Lower leg skin (tissue), 4 donors: ENCODE results near the gene NEK4. TPM values are rescaled to one million over a fixed set of nuclear protein-coding genes. Genes with fewer than 3 reads are reported as not detected.
"Not testable (repeated sequence)": the region's sequence is repeated elsewhere in the genome, so short reads cannot be mapped to it uniquely, and the experiment has no call there.

Source experiments
- DNase-seq, 2 donors: peaks; one replicate each; pipeline ENCODE4 v3.0.0-alpha.2; 2019; ENCODE audit warnings: low spot score in 2 of 2
- H3K4me3 ChIP-seq: fragments of 200-600 bp; sonication (generic); 2 replicates; pipeline ENCODE4 v1.5.1; 2017; ENCODE audit warnings: mild to moderate bottlenecking, low read depth; ENCODE audit not compliant: poor library complexity, severe bottlenecking
- POLR2A ChIP-seq, 2 donors: fragments of 450-650 bp; IDR thresholded peaks; one replicate each; pipeline ENCODE4 v1.6.1; 2016 to 2017; ENCODE audit warnings: antibody characterized with exemption in 2 of 2, mild to moderate bottlenecking in 1 of 2, moderate library complexity in 1 of 2
- WGBS, 2 donors: methylation state at CpG; one replicate each; pipeline ENCODE4 v1.1.5; 2018; 5-methylcytosine and 5-hydroxymethylcytosine counted together
- intact Hi-C: fragments of 100-400 bp; cut with DNase I; formaldehyde crosslinking; loops from one replicate; pipeline ENCODE4 v1.15.0; 2023; ENCODE audit warnings: low total_unique reads
- total RNA-seq, 4 donors: library from RNA; depleted of rRNA; stranded (reverse); fragments of >200 nt; gene quantifications; one replicate each; pipeline ENCODE4 v1.1.0, GENCODE V29; 2016
- TF ChIP-seq, protein P1 (sequence below), 3 donors: fragments of 450-650 bp; IDR thresholded peaks; one replicate each; pipeline ENCODE4 v1.5.1; 2016; ENCODE audit warnings: antibody characterized with exemption in 3 of 3, mild to moderate bottlenecking in 3 of 3, moderate library complexity in 2 of 3

The NEK4 gene
- total RNA-seq, 4 donors from 2014 or later: 9.2 to 15.9 (median 12.7) TPM

DNA sequence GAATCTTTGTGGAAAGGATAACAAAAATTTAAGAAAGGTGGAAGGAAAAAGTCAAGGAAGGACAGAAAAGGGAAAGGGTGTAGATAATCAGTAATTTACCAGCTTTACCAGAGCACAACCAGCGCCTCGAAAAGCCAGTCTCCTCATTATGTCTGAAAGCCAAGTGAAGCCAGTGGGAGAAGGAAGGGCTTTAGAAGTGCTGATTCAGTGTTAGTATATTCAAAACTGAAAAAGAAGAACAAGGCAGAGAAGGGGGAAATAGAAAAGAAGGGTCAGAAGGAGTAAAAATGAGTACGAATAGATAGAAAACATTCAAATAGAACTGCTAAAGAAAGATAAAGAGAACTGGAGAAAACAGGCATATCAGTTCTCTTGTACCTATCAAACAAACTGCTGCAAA lies 89.1 kb downstream of the NEK4 start:
- no peak for DNase-seq
- intact Hi-C loops: loop anchor here (10.0 kb wide), 1 partner anchor 227 kb away; the partner anchor contains the start of genes NISCH and TNNC1
- TF ChIP-seq, protein P1, sequence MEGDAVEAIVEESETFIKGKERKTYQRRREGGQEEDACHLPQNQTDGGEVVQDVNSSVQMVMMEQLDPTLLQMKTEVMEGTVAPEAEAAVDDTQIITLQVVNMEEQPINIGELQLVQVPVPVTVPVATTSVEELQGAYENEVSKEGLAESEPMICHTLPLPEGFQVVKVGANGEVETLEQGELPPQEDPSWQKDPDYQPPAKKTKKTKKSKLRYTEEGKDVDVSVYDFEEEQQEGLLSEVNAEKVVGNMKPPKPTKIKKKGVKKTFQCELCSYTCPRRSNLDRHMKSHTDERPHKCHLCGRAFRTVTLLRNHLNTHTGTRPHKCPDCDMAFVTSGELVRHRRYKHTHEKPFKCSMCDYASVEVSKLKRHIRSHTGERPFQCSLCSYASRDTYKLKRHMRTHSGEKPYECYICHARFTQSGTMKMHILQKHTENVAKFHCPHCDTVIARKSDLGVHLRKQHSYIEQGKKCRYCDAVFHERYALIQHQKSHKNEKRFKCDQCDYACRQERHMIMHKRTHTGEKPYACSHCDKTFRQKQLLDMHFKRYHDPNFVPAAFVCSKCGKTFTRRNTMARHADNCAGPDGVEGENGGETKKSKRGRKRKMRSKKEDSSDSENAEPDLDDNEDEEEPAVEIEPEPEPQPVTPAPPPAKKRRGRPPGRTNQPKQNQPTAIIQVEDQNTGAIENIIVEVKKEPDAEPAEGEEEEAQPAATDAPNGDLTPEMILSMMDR (IDR thresholded peaks at IDR 0.05): no peak
- no peak for TF ChIP-seq POLR2A (IDR thresholded peaks at IDR 0.05)
- no peak overlapping the region for H3K4me3 ChIP-seq
- WGBS, 2 donors: 76 to 78% methylated on average over 3 of the region's 3 CpGs

DNA sequence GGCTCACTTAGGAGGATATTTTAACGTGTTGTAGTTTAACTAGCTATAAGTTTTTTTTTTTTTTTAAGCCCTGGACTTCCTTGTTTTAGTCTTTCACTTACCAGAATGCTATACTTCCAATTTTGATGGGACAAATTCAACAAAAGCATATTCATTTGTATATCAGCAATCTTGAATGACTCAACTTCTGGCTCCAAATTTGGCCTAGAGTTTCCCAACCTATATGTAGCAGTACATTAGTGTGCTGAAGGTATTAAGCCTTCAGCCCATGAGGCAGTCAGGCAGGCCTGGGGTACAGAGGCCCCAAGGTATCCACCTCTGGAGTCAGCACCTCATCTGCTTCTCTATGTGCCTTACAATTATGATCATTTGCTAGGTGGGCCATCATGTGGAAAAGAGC lies 90.9 kb downstream of the NEK4 start:
- intact Hi-C loops: loop anchor here (10.0 kb wide), 1 partner anchor 225 kb away; the partner anchor contains the start of genes NISCH and TNNC1

DNA sequence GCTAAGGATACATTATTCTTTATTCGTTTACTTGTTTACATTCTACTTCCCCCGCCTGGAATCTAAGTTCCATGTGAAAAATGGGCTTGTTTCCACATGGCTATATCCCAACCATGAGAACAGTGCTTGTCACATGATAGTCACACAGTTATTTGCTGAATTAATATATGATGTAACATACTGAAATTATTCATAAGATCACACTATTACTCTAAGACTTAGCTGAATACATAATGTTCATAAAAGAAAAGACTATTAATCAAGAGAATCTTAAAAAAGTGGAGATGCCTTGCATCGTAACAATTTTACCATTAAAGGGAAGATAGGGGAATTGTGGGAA lies 91.6 kb downstream of the NEK4 start:
- TF ChIP-seq POLR2A (IDR thresholded peaks at IDR 0.05): no peak
- TF ChIP-seq, protein P1 (IDR thresholded peaks at IDR 0.05): no peak
- no peak for DNase-seq
- H3K4me3 ChIP-seq: no peak overlapping the region
- WGBS, 2 donors: 64 to 73% methylated on average over 3 of the region's 3 CpGs
- intact Hi-C loops: no loop called here

More for the DNA sequence above, 90.9 kb downstream of the NEK4 start:
- DNase-seq: no peak
- TF ChIP-seq POLR2A (IDR thresholded peaks at IDR 0.05): no peak
- TF ChIP-seq, protein P1 (IDR thresholded peaks at IDR 0.05): no peak
- WGBS, 2 donors: 45 to 49% methylated on average over 1 of the region's 1 CpG
- H3K4me3 ChIP-seq: no peak overlapping the region

DNA sequence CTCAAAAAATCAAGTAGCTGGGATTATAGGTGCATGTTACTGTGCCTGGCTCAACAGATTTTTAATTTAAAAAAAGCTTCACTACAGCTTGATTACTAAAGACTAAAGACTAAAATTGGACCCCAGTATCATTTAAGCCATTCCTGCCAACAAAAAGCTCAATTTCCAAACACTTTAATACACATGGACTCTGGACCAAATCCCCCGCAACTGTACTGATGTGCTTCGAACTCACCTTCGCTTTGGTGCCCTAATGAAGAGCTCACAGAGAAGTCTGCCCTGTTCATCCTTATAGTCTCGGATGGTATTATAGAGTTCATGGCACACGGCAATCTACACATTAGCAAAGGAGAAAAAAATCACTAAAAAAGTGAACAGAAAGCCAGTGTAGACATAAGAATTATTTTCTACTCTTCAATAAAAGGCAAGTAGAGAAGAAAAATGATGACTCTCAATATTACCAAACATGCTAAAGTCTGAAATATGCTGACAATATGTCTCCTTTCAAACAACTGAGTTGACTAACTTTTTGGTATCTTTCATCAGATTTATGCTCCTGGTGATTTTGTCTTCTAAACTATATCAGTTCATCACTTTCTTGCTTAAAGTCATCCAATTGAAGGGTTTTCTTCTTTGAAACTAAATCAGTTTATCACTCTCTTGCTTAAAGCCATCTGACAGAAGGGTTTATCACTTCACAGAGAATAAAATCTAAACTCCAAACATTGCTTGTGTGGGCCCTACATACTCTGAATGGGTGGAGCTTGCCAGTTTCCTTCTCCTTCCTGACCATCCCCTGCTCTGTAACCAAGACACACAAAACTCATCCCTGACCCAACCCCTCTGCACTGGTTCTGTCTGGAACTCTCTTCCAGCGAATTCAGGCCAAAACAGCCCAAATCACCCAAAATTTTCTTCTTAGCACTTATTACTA lies 92.2 kb downstream of the NEK4 start:
- TF ChIP-seq, protein P1 (IDR thresholded peaks at IDR 0.05): no peak
- TF ChIP-seq POLR2A (IDR thresholded peaks at IDR 0.05): no peak
- H3K4me3 ChIP-seq: no peak overlapping the region
- 93 to 94% methylated on average over 6 of the region's 6 CpGs for WGBS, 2 donors
- no peak for DNase-seq
- intact Hi-C loops: no loop called here

DNA sequence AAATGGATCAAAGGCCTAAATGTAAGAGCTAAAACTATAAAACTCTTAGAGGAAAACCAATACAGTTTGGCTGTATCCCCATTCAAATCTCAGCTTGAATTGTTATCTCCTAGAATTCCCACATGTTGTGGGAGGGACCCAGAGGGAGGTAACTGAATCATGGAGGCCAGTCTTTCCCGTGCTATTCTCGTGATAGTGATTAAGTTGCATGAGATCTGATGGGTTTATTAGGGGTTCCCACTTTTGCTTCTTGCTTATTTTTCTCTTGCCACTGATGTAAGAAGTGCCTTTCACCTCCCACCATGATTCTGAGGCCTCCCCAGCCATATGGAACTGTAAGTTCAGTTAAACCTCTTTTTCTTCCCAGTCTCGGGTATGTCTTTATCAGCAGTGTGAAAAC lies 94.5 kb downstream of the NEK4 start:
- 86 to 88% methylated on average over 3 of the region's 3 CpGs for WGBS, 2 donors
- H3K4me3 ChIP-seq, DNase-seq, intact Hi-C loops: not testable (repeated sequence)

DNA sequence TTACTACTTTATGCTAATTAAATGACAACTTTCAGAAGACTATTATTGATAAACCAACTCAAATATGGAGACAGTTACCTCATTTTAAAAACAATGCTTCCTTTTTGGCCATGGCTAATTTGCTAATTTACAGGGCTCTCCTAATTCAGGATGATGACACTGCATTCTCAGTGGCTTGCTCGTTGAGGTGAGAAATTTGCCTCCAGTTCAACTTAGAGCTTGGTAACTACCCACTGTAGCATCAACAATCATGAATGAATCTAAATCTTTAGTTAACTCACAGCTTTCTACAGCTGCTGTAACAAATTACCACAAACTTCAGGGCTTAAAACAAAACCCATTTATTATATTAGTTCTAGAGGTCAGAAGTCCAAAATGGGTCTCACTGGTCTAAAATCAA lies 99.1 kb downstream of the NEK4 start:
- H3K4me3 ChIP-seq: no peak overlapping the region
- DNase-seq: no peak
- intact Hi-C loops: no loop called here
- TF ChIP-seq, protein P1 (IDR thresholded peaks at IDR 0.05): no peak
- no peak for TF ChIP-seq POLR2A (IDR thresholded peaks at IDR 0.05)
- WGBS, 2 donors: 56 to 65% methylated on average over 1 of the region's 1 CpG
